Neural cell (in vitro differentiated cells): ENCODE measurements around the gene PCSK4.

Experiments
- CTCF ChIP-seq: fragments of 450-650 bp; IDR thresholded peaks from 2 replicates; pipeline ENCODE4 v1.5.1; 2014; ENCODE audit warnings: antibody characterized with exemption, mild to moderate bottlenecking, moderate library complexity; ENCODE audit not compliant: poor library complexity, severe bottlenecking
- REST ChIP-seq: IDR thresholded peaks from 2 replicates; pipeline ENCODE4 v1.6.1; 2012; ENCODE audit warnings: borderline replicate concordance

- TF ChIP-seq REST (no peak), CTCF (no peak)
Measured at GRCh38 chr19:1502433-1503088, 12.4 kb upstream of the PCSK4 start.
